Epithelial cell of proximal tubule (primary cell): ENCODE data around the gene PHTF2. TPM values are rescaled to one million over a fixed set of nuclear protein-coding genes. Genes with fewer than 3 reads are reported as not detected.

Experiments
- DNase-seq: peaks from one replicate; pipeline ENCODE4 v3.0.0-alpha.2; 2011; ENCODE audit warnings: low read depth
- H3K4me3 ChIP-seq: 2 replicates; pipeline ENCODE4 v1.5.1; 2011; ENCODE audit warnings: low read depth, mild to moderate bottlenecking, low read length
- CTCF ChIP-seq: conservative IDR thresholded peaks from 2 replicates; pipeline ENCODE4 v1.5.1; 2012; ENCODE audit warnings: low read depth, mild to moderate bottlenecking, low read length
- total RNA-seq: library from RNA; depleted of rRNA; stranded (reverse); fragments of >200 nt; gene quantifications from 2 replicates; pipeline ENCODE4 v1.2.3, GENCODE V29; 2015

The PHTF2 gene
- total RNA-seq, 1 donor from 2014 or later: 7.7 TPM

- H3K4me3 ChIP-seq: no peak overlapping the region
- DNase-seq: no peak
- TF ChIP-seq CTCF: no peak
These were observed 57.0 kb downstream of the PHTF2 start for GRCh38 chr7:77855371-77856083.

DNA sequence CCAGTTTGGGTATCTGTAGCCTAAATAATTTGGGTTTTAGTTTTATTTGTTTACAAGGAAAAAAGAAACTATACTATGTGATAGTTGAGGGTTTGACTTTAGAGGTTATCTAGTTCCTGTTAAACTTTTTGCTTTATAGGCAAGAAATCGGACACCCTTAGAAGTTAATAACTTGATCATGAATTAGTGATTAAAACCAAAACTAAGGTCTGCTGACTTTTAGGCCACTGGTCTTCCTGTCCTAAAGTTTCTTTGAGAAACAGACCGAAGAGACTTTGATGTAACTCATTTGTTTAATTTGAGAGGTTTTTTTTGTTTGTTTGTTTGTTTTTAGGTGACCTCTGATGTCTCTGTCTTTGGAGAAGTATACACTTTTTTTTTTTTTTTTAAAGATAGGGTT, 59.7 kb downstream of the PHTF2 start:
- H3K4me3 ChIP-seq: no peak overlapping the region
- TF ChIP-seq CTCF: no peak
- no peak for DNase-seq

DNA sequence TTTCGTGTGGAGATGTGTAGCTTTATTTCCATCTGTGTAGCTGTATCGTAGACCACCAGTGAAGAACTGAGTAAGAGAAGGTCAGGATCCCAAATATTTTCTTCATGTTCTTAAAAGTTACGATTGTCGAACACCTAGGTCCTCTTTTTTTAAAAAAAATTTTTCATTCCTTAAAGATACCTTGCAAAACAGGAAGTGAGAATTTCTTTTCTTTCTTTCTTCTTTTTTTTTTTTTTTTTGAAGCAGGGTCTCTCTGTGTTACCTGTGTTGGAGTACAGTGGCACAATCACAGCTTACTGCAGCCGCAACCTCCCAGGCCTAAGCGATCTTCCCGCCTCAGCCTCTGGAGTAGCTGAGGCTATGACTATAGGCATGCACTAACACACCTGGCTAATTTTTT, 60.8 kb downstream of the PHTF2 start:
- no peak for DNase-seq
- no peak overlapping the region for H3K4me3 ChIP-seq
- no peak for TF ChIP-seq CTCF

DNA sequence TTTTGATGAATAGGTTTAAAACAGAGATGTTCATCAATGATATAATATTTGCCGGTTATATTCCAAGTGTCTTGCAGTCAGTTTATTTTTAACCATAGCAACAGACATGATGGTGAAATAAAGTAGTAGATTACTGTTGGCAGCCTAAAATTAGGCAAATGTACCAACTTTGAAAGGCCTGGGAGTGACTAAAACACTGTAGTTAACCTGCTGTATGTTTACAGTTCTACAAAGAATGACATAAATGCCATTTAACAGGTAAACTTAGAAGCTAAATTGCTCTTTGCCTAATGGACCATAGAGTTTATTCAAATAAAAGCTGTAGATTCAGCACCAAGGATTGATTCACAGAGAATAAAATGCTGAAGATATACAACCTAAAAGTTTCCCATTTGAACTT, 64.1 kb downstream of the PHTF2 start:
- no peak for TF ChIP-seq CTCF
- no peak for DNase-seq
- no peak overlapping the region for H3K4me3 ChIP-seq

- no peak for DNase-seq
- TF ChIP-seq CTCF: no peak
- no peak overlapping the region for H3K4me3 ChIP-seq
These were observed 65.3 kb downstream of the PHTF2 start for GRCh38 chr7:77863860-77864259.

- DNase-seq: no peak
- H3K4me3 ChIP-seq: no peak overlapping the region
These were observed 67.8 kb downstream of the PHTF2 start for GRCh38 chr7:77866370-77866769.

More at GRCh38 chr7:77866370-77866769, 67.8 kb downstream of the PHTF2 start:
- no peak for TF ChIP-seq CTCF
